ENCODE results near the gene KCNAB1. TPM values are rescaled to one million over a fixed set of nuclear protein-coding genes. Genes with fewer than 3 reads are reported as not detected.

KCNAB1 gene
- 0.13 TPM in 1 of 2 replicates, not detected in the other for total RNA-seq

DNA sequence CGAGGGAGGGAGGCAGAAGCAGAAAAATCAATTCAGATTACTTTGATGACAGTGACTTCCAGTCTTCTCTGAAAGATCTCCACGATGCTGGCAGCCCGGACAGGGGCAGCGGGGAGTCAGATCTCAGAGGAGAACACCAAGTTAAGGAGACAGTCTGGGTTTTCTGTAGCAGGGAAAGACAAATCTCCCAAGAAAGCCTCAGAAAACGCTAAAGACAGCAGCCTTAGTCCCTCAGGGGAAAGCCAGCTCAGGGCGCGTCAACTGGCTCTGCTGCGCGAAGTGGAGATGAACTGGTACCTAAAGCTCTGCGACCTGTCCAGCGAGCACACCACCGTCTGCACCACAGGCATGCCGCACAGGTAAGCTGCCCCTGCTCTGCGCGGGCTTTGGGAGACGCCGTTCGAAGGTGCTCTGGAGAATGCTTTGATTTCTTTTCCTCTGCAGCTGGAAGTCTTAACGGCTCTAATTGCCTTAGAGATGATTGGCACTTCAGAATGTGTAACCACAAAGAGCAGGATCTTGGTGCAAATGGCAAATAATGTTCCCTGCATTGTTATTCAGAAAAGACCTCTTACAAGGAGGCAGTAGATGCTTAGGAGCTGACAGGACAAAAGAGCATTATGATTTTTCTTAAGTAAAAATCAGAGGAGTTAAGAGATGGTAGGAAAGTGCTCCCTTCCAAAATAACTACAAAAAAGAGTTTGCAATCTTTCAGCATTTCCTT is at the start of gene KCNAB1:
TSS of gene KCNAB1 (plus strand) at position 51 of the 724 bp plus-strand sequence.

GRCh38 chr3:156554842-156555687 is 434.7 kb downstream of the KCNAB1 start, which contains the start of gene SSR3:
Gene SSR3, minus strand, starts transcription at chr3:156555117. Its CDS starts 28 bp downstream, at chr3:156555089.

Other genes starting within 250 kb of the KCNAB1 start
- gene GMPS, start 249.9 kb upstream of the KCNAB1 start, total RNA-seq: 57.5 and 57.8 TPM in 2 replicates